Subcutaneous adipose tissue (tissue), 4 donors: ENCODE results near the gene ZKSCAN8. TPM values are rescaled to one million over a fixed set of nuclear protein-coding genes. Genes with fewer than 3 reads are reported as not detected.

ENCODE experiments used
- total RNA-seq, 4 donors: library from RNA; depleted of rRNA; stranded (reverse); fragments of >200 nt; gene quantifications; one replicate each; pipeline ENCODE4 v1.1.0, GENCODE V29; 2016
- TF ChIP-seq, protein P1 (sequence below): fragments of 450-650 bp; IDR thresholded peaks from one replicate; pipeline ENCODE4 v1.5.1; 2016; ENCODE audit warnings: low read depth, mild to moderate bottlenecking, control low read depth, antibody characterized with exemption, moderate library complexity

The ZKSCAN8 gene
- total RNA-seq, 4 donors from 2014 or later: 19.7 to 24.1 (median 21.5) TPM

GRCh38 chr6:28145231-28145630 lies 3.5 kb downstream of the ZKSCAN8 start:
- TF ChIP-seq, protein P1, sequence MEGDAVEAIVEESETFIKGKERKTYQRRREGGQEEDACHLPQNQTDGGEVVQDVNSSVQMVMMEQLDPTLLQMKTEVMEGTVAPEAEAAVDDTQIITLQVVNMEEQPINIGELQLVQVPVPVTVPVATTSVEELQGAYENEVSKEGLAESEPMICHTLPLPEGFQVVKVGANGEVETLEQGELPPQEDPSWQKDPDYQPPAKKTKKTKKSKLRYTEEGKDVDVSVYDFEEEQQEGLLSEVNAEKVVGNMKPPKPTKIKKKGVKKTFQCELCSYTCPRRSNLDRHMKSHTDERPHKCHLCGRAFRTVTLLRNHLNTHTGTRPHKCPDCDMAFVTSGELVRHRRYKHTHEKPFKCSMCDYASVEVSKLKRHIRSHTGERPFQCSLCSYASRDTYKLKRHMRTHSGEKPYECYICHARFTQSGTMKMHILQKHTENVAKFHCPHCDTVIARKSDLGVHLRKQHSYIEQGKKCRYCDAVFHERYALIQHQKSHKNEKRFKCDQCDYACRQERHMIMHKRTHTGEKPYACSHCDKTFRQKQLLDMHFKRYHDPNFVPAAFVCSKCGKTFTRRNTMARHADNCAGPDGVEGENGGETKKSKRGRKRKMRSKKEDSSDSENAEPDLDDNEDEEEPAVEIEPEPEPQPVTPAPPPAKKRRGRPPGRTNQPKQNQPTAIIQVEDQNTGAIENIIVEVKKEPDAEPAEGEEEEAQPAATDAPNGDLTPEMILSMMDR: no peak

GRCh38 chr6:28152531-28152930 lies 10.8 kb downstream of the ZKSCAN8 start:
- TF ChIP-seq, protein P1: no peak

DNA sequence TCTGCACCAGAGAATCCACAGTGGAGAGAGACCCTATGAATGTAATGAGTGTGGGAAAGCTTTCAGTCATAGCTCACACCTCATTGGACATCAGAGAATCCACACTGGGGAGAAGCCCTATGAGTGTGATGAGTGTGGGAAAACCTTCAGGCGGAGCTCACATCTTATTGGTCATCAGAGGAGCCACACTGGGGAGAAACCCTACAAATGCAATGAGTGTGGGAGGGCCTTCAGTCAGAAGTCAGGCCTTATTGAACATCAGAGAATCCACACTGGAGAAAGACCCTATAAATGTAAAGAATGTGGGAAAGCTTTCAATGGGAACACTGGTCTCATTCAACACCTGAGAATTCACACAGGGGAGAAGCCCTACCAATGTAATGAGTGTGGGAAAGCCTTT lies 11.9 kb downstream of the ZKSCAN8 start:
- TF ChIP-seq, protein P1: no peak

- TF ChIP-seq, protein P1: no peak
Measured at GRCh38 chr6:28154357-28154756, 12.7 kb downstream of the ZKSCAN8 start.

- TF ChIP-seq, protein P1: no peak
Measured at GRCh38 chr6:28158318-28158717, 16.6 kb downstream of the ZKSCAN8 start.

DNA sequence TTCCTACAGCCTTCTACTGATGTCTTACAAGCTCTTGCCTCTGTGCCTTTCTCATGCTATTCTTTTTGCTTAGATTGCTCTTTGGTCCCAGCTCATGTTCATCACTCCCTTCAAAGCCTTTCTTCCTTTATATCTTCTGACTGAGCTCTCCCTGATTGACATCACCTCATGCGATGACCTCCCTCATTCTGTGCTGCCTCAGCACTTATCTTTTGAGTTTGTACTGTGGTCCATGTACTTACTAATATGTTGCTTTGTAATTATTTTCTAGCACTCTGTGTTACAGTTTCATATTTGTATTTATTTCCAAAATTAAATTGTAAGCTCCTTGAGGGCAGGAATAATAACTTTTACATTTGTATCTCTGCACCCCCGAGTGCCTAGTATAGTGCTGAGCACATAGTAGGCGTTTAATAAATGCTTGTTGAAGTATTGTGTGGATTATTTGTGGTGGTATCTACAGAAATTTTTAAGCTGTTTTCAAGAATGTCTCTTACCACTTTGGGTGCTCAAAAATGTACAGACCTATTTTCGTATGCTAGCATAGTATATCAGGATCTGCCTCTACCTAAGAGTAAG lies 17.4 kb downstream of the ZKSCAN8 start:
- TF ChIP-seq, protein P1: no peak

GRCh38 chr6:28160233-28160632 lies 18.6 kb downstream of the ZKSCAN8 start:
- TF ChIP-seq, protein P1: no peak
